Spinal cord (tissue), 10 donors: ENCODE measurements around the gene FRRS1L. TPM values are rescaled to one million over a fixed set of nuclear protein-coding genes. Genes with fewer than 3 reads are reported as not detected.
A peak's percentile ranks its signal among the peaks of the same experiment; 100 is the strongest.
"Not testable (repeated sequence)": the region's sequence is repeated elsewhere in the genome, so short reads cannot be mapped to it uniquely, and the experiment has no call there.

Source experiments
- DNase-seq, 6 donors: peaks; one replicate each; pipeline versions ENCODE4 v3.0.0 to v3.0.0-alpha.2; 2013 to 2015; ENCODE audit warnings: low spot score in 6 of 6, low read depth in 4 of 6
- H3K27ac ChIP-seq: one replicate; pipeline ENCODE4 v1.5.1; 2013; ENCODE audit warnings: low read depth, low read length, control low read depth
- H3K27me3 ChIP-seq: one replicate; pipeline ENCODE4 v1.6.1; 2013; ENCODE audit warnings: low read length; ENCODE audit not compliant: control insufficient read depth, insufficient read depth
- H3K36me3 ChIP-seq: one replicate; pipeline ENCODE4 v1.6.1; 2013; ENCODE audit warnings: low read length; ENCODE audit not compliant: control insufficient read depth, insufficient read depth
- H3K4me1 ChIP-seq: one replicate; pipeline ENCODE4 v1.6.1; 2013; ENCODE audit warnings: low read length; ENCODE audit not compliant: control insufficient read depth, insufficient read depth
- H3K4me3 ChIP-seq: one replicate; pipeline ENCODE4 v1.5.1; 2013; ENCODE audit warnings: low read depth, low read length, control low read depth
- H3K9me3 ChIP-seq: one replicate; pipeline ENCODE4 v1.6.1; 2013; ENCODE audit warnings: low read length; ENCODE audit not compliant: control insufficient read depth, insufficient read depth
- WGBS: methylation state at CpG from one replicate; pipeline ENCODE4 v1.1.5; 2013; ENCODE audit warnings: missing lambda C conversion rate; ENCODE audit not compliant: insufficient coverage; 5-methylcytosine and 5-hydroxymethylcytosine counted together
- polyA plus RNA-seq, 2 donors: library from polyadenylated mRNA; unstranded; fragments of 120-200 nt; gene quantifications; one replicate each; pipeline ENCODE4 v1.2.1, GENCODE V29; 2013; ENCODE audit not compliant: insufficient read length in 2 of 2
- total RNA-seq, 2 donors: library from RNA; depleted of rRNA in 1 of 2; stranded (reverse); fragments of 120-200 nt in 1 of 2; fragments of >200 nt in 1 of 2; gene quantifications; one replicate each; pipeline versions ENCODE4 v1.2.3 to v1.2.4, GENCODE V29; 2013 to 2014
- donor health status: healthy.

FRRS1L gene
- total and polyA plus RNA-seq, 4 donors: 19.7 to 86.7 (median 81.9) TPM

GRCh38 chr9:109141375-109141774 is 25.7 kb downstream of the FRRS1L start:
- DNase-seq: no peak
- peaks cover 47% of the 10 kb centered on the region for H3K36me3 ChIP-seq
- H3K27ac ChIP-seq: no peak overlapping the region
- no peaks in the 10 kb centered on the region for H3K9me3 ChIP-seq
- H3K27me3 ChIP-seq: no peaks in the 10 kb centered on the region
- WGBS: 96% methylated on average over 3 of the region's 5 CpGs
- H3K4me1 ChIP-seq: no peaks in the 10 kb centered on the region
- no peak overlapping the region for H3K4me3 ChIP-seq

DNA sequence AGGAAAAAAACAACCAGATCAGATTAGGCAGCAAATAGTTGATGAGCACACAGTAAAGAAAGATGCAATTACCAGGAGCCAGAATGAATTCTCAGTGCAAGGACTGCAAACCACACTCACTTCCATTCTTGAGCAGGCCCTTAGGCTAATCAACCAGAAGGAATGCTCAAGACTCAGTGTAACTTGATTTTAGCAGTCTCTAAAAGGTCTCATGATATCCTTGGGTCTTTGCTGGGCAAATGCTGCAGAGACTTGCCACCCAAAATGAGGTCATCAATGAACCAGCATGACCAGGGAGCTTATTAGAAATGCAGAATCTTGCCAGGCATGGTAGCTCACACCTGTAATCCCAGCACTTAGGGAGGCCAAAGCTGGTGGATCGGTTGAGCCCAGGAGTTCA is 27.2 kb downstream of the FRRS1L start:
- no peaks in the 10 kb centered on the region for H3K4me1 ChIP-seq
- H3K9me3 ChIP-seq: no peaks in the 10 kb centered on the region
- H3K36me3 ChIP-seq: peaks cover 36% of the 10 kb centered on the region
- H3K27me3 ChIP-seq: no peaks in the 10 kb centered on the region
- H3K4me3 ChIP-seq: no peak overlapping the region
- WGBS: 100% methylated on average over 1 of the region's 1 CpG
- DNase-seq: no peak
- no peak overlapping the region for H3K27ac ChIP-seq

GRCh38 chr9:109138421-109138820 is 28.6 kb downstream of the FRRS1L start:
- 92% methylated on average over 1 of the region's 2 CpGs for WGBS

DNA sequence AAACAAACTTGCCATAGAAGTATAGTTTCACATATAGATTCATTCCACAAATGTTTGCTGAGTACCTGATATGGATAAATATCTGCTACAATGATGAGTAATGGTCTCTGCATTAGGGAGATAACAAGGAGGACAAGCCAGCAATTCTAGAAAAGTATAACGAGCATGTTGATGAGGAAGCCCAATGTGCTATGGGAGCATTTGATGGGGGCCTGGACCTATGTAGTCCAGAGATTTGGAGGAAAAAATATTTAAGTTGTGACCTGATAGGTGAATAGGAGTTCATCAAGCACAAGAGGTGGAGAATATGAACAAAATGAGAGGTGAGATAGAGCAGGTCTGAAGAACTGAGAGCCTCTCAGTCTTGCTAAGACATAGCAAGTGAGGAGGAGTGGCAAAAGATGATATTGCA is 32.9 kb downstream of the FRRS1L start:
- WGBS: 75% methylated on average over 1 of the region's 1 CpG
- H3K36me3 ChIP-seq: peaks cover 6% of the 10 kb centered on the region

More at GRCh38 chr9:109138421-109138820, 28.6 kb downstream of the FRRS1L start:
- no peaks in the 10 kb centered on the region for H3K4me1 ChIP-seq
- DNase-seq: no peak
- H3K27me3 ChIP-seq: no peaks in the 10 kb centered on the region
- no peak overlapping the region for H3K4me3 ChIP-seq
- H3K9me3 ChIP-seq: no peaks in the 10 kb centered on the region
- H3K36me3 ChIP-seq: peaks cover 28% of the 10 kb centered on the region
- no peak overlapping the region for H3K27ac ChIP-seq

DNA sequence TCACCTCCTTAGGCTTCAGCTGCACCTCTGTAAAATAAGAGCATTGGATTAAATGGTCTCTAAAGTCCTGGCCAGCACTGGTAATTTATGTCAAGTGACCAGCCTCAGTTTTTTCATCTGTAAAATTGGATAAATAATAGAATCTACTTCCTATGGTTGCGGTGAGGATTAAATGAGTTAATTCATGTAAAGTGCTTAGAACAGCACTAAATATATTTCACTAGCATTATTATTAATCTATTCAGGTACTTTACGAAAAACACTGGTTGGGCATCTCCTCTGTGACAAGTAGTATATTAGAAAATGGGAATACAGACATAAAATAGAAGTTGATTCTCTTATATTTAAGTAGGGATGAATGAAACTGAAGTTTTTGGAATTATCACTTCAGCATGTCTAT is 33.5 kb downstream of the FRRS1L start:
- no peaks in the 10 kb centered on the region for H3K4me1 ChIP-seq
- no CpG with 5 or more reads among the region's 2 CpGs for WGBS

More for the DNA sequence above, 32.9 kb downstream of the FRRS1L start:
- no peak for DNase-seq
- H3K27me3 ChIP-seq: no peaks in the 10 kb centered on the region
- no peaks in the 10 kb centered on the region for H3K9me3 ChIP-seq
- H3K27ac ChIP-seq: no peak overlapping the region
- H3K4me3 ChIP-seq: no peak overlapping the region
- H3K4me1 ChIP-seq: no peaks in the 10 kb centered on the region

GRCh38 chr9:109132567-109133021 is 34.5 kb downstream of the FRRS1L start:
- no peak overlapping the region for H3K4me3 ChIP-seq
- WGBS: no CpG with 5 or more reads among the region's 2 CpGs

More for the DNA sequence above, 33.5 kb downstream of the FRRS1L start:
- peaks cover 3% of the 10 kb centered on the region for H3K36me3 ChIP-seq
- no peak overlapping the region for H3K4me3 ChIP-seq
- H3K9me3 ChIP-seq: no peaks in the 10 kb centered on the region
- no peak for DNase-seq
- no peak overlapping the region for H3K27ac ChIP-seq
- H3K27me3 ChIP-seq: no peaks in the 10 kb centered on the region

GRCh38 chr9:109129470-109130197 is 37.4 kb downstream of the FRRS1L start:
- no peaks in the 10 kb centered on the region for H3K36me3 ChIP-seq
- H3K4me1 ChIP-seq: no peaks in the 10 kb centered on the region
- H3K9me3 ChIP-seq: no peaks in the 10 kb centered on the region
- H3K27me3 ChIP-seq: no peaks in the 10 kb centered on the region
- WGBS: 100% methylated on average over 1 of the region's 6 CpGs
- DNase-seq: peak in 1 of 6 donors; percentile 45
- H3K4me3 ChIP-seq: no peak overlapping the region
- no peak overlapping the region for H3K27ac ChIP-seq

More at GRCh38 chr9:109132567-109133021, 34.5 kb downstream of the FRRS1L start:
- Histone ChIP-seq H3K27me3 (no peaks in the 10 kb centered on the region), H3K9me3 (no peaks in the 10 kb centered on the region), H3K36me3 (peaks cover 3% of the 10 kb centered on the region), H3K4me1 (no peaks in the 10 kb centered on the region), H3K27ac (no peak overlapping the region)
- no peak for DNase-seq

GRCh38 chr9:109126671-109127070 is 40.4 kb downstream of the FRRS1L start:
- H3K27me3 ChIP-seq, H3K4me1 ChIP-seq, H3K4me3 ChIP-seq, H3K27ac ChIP-seq, DNase-seq, H3K9me3 ChIP-seq, H3K36me3 ChIP-seq: not testable (repeated sequence)
- 91% methylated on average over 4 of the region's 4 CpGs for WGBS

- Histone ChIP-seq H3K4me3 (no peak overlapping the region), H3K4me1 (peaks cover under 1% of the 10 kb centered on the region), H3K27me3 (no peaks in the 10 kb centered on the region), H3K27ac (no peak overlapping the region), H3K36me3 (no peaks in the 10 kb centered on the region), H3K9me3 (no peaks in the 10 kb centered on the region)
- DNase-seq: no peak
- WGBS: no CpG with 5 or more reads among the region's 2 CpGs
These were observed 42.9 kb downstream of the FRRS1L start for GRCh38 chr9:109124121-109124520.
